ENCODE data around the gene NCCRP1. TPM values are rescaled to one million over a fixed set of nuclear protein-coding genes. Genes with fewer than 3 reads are reported as not detected.

The NCCRP1 gene
- total RNA-seq, 1 donor from 2014 or later, result 0.46 TPM

GRCh38 chr19:39179754-39180153, 17.0 kb upstream of the NCCRP1 start:
- Histone ChIP-seq H3K4me1 (no peaks in the 10 kb centered on the region), H3K36me3 (peaks cover 34% of the 10 kb centered on the region), H3K9me3 (no peaks in the 10 kb centered on the region), H3K4me3 (no peak overlapping the region), H3K27me3 (no peaks in the 10 kb centered on the region), H3K27ac (no peak overlapping the region)
- ATAC-seq, result no peak
- TF ChIP-seq CTCF (IDR thresholded peaks at IDR 0.05), result no peak
- no peak for DNase-seq
- intact Hi-C loops (cut with DNase I), result no loop called here

GRCh38 chr19:39180749-39181148, 16.0 kb upstream of the NCCRP1 start:
- no peaks in the 10 kb centered on the region for H3K4me1 ChIP-seq
- H3K27ac ChIP-seq, result no peak overlapping the region
- DNase-seq (no peak), ATAC-seq (no peak)
- no peaks in the 10 kb centered on the region for H3K27me3 ChIP-seq
- intact Hi-C loops (cut with DNase I), result no loop called here
- H3K4me3 ChIP-seq, result no peak overlapping the region
- no peak for TF ChIP-seq CTCF (IDR thresholded peaks at IDR 0.05)
- H3K9me3 ChIP-seq, result no peaks in the 10 kb centered on the region
- H3K36me3 ChIP-seq, result peaks cover 26% of the 10 kb centered on the region

- ATAC-seq (peak; percentile 25), DNase-seq (no peak)
- intact Hi-C loops (cut with DNase I), result no loop called here
- TF ChIP-seq CTCF (IDR thresholded peaks at IDR 0.05), result no peak
- no peaks in the 10 kb centered on the region for H3K4me1 ChIP-seq
- no peaks in the 10 kb centered on the region for H3K27me3 ChIP-seq
- no peaks in the 10 kb centered on the region for H3K9me3 ChIP-seq
- no peak overlapping the region for H3K27ac ChIP-seq
- peaks cover 24% of the 10 kb centered on the region for H3K36me3 ChIP-seq
- H3K4me3 ChIP-seq, result no peak overlapping the region
Measured at GRCh38 chr19:39181500-39182173, 15.1 kb upstream of the NCCRP1 start.

- H3K27ac ChIP-seq, result no peak overlapping the region
- ATAC-seq (peak; percentile 51), DNase-seq (no peak)
- peaks cover 2% of the 10 kb centered on the region for H3K4me1 ChIP-seq
- H3K9me3 ChIP-seq, result no peaks in the 10 kb centered on the region
- H3K27me3 ChIP-seq, result no peaks in the 10 kb centered on the region
- intact Hi-C loops (cut with DNase I), result no loop called here
- TF ChIP-seq CTCF (IDR thresholded peaks at IDR 0.05), result no peak
- H3K4me3 ChIP-seq, result no peak overlapping the region
- H3K36me3 ChIP-seq, result peaks cover 19% of the 10 kb centered on the region
Measured at GRCh38 chr19:39182174-39182505, 14.6 kb upstream of the NCCRP1 start.

GRCh38 chr19:39183104-39183503, 13.7 kb upstream of the NCCRP1 start:
- no peak overlapping the region for H3K27ac ChIP-seq
- H3K4me1 ChIP-seq, result peaks cover 3% of the 10 kb centered on the region
- DNase-seq (no peak), ATAC-seq (no peak)
- H3K4me3 ChIP-seq, result no peak overlapping the region
- H3K36me3 ChIP-seq, result peaks cover 9% of the 10 kb centered on the region
- intact Hi-C loops (cut with DNase I), result no loop called here
- TF ChIP-seq CTCF (IDR thresholded peaks at IDR 0.05), result no peak
- H3K9me3 ChIP-seq, result no peaks in the 10 kb centered on the region
- no peaks in the 10 kb centered on the region for H3K27me3 ChIP-seq

- H3K36me3 ChIP-seq, result no peaks in the 10 kb centered on the region
- DNase-seq (no peak), ATAC-seq (no peak)
- no peaks in the 10 kb centered on the region for H3K9me3 ChIP-seq
- no peak overlapping the region for H3K4me3 ChIP-seq
- TF ChIP-seq CTCF (IDR thresholded peaks at IDR 0.05), result no peak
- H3K27ac ChIP-seq, result no peak overlapping the region
- intact Hi-C loops (cut with DNase I), result loop anchor here (5.0 kb wide), 1 partner anchor 64 kb away; no protein-coding TSS in a partner anchor
- H3K27me3 ChIP-seq, result peaks cover 8% of the 10 kb centered on the region
- H3K4me1 ChIP-seq, result peaks cover 3% of the 10 kb centered on the region
Measured at GRCh38 chr19:39186391-39186790, 10.4 kb upstream of the NCCRP1 start.
